22Rv1 (cell line): ENCODE results near the gene RAPGEF3.

Experiments used
- H3K27ac ChIP-seq: fragments of 450-650 bp; 2 replicates; pipeline ENCODE4 v1.5.1; 2017
- ZFX ChIP-seq: fragments of 450-650 bp; IDR thresholded peaks from 2 replicates; pipeline ENCODE4 v1.6.1; 2017; ENCODE audit warnings: antibody characterized with exemption, borderline replicate concordance
- TF ChIP-seq, protein P1 (sequence below): fragments of 450-650 bp; IDR thresholded peaks from 2 replicates; pipeline ENCODE4 v1.5.1; 2017; ENCODE audit warnings: mild to moderate bottlenecking

The RAPGEF3 gene, protein sequence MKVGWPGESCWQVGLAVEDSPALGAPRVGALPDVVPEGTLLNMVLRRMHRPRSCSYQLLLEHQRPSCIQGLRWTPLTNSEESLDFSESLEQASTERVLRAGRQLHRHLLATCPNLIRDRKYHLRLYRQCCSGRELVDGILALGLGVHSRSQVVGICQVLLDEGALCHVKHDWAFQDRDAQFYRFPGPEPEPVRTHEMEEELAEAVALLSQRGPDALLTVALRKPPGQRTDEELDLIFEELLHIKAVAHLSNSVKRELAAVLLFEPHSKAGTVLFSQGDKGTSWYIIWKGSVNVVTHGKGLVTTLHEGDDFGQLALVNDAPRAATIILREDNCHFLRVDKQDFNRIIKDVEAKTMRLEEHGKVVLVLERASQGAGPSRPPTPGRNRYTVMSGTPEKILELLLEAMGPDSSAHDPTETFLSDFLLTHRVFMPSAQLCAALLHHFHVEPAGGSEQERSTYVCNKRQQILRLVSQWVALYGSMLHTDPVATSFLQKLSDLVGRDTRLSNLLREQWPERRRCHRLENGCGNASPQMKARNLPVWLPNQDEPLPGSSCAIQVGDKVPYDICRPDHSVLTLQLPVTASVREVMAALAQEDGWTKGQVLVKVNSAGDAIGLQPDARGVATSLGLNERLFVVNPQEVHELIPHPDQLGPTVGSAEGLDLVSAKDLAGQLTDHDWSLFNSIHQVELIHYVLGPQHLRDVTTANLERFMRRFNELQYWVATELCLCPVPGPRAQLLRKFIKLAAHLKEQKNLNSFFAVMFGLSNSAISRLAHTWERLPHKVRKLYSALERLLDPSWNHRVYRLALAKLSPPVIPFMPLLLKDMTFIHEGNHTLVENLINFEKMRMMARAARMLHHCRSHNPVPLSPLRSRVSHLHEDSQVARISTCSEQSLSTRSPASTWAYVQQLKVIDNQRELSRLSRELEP

DNA sequence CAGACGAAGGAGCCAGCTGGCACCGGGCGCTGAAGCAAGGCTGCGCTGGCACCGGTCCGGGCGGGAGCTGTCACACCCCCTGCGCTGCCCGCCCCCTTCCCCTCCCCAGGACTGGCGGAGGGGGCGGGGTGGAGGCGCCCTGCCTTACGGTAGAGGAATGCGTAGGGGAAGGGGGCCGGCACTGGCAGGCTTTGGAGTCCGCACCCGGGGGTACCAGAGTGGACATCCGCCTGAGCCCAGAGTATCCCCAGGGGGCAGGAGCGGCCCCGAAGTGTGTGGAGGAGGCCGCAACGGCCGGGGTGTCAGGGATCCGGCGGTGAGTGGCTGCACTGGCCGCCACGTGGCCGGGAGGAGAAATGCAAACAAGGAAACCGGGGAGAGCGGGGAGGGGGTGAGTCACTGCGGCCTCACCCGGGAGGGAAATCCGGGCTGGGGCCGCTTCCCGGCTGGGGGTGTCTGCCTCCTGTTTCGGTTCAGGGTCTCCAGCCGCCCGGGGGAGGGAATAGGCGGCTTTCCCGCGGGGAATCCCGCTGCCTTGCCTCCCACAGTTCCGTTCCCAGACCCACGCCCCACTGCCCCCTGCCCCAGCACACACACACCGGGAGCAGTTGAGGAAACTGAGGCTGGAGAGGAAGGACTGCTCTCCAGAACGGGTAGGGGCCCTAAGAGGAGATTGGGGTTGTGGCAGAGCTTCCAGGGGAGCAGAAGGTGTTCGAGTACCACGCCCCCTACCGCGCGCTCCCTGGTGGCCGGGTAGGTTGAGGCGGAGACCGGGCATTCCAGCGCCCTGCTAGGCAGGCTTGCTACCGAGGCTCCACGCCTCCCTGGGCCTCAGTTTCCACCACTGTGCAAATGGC lies at the start of gene RAPGEF3:
Gene RAPGEF3 (minus strand): TSS at position 47 of the 857 bp plus-strand sequence. CDS start 324 bp downstream, outside the sequence.
- TF ChIP-seq ZFX = no peak
- TF ChIP-seq, protein P1, sequence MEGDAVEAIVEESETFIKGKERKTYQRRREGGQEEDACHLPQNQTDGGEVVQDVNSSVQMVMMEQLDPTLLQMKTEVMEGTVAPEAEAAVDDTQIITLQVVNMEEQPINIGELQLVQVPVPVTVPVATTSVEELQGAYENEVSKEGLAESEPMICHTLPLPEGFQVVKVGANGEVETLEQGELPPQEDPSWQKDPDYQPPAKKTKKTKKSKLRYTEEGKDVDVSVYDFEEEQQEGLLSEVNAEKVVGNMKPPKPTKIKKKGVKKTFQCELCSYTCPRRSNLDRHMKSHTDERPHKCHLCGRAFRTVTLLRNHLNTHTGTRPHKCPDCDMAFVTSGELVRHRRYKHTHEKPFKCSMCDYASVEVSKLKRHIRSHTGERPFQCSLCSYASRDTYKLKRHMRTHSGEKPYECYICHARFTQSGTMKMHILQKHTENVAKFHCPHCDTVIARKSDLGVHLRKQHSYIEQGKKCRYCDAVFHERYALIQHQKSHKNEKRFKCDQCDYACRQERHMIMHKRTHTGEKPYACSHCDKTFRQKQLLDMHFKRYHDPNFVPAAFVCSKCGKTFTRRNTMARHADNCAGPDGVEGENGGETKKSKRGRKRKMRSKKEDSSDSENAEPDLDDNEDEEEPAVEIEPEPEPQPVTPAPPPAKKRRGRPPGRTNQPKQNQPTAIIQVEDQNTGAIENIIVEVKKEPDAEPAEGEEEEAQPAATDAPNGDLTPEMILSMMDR = peak; percentile 79
- peak within 1 kb of the TSS; percentile 51 for H3K27ac ChIP-seq

DNA sequence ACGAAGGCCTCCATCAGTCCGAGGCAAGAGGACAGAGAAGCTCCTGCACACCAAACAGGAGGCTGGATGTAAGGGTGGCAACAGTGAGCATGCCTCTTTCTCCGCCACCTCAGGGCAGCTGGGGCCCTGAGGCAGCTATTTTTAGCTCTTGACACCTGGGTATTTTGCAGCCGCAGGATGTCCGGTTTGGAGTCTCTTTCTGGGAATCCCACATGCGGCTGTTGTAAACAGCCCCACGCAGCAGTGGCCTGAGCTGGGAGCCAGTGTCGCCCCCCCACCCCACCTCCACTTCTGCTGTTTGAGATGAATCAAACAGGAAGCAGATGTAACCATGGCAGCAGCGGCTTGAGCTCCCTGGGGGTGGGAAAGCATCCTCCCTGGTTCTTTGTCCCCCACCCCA lies 49.4 kb upstream of the RAPGEF3 start:
- no peak overlapping the region for H3K27ac ChIP-seq
- no peak for TF ChIP-seq ZFX
- TF ChIP-seq, protein P1 = no peak

DNA sequence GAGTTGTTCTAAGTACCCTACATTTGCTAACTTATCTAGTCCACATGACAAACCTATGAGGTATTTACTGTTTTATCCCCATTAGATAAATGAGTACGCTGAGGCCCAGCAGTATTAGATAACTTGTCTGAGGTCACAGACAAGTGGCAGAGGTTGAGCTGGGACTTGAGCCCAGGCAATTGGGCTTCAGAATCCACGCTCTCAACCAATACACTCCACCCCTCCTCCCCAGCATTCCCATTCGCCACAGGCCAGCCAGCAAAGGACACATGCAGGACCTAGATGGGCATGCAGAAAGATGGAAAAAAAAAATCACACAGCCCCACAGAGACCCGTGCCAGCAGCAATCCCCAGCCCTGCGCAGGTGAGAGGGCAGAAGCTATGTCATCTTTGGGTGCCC lies 48.7 kb upstream of the RAPGEF3 start:
- TF ChIP-seq, protein P1 = no peak
- TF ChIP-seq ZFX = no peak
- no peak overlapping the region for H3K27ac ChIP-seq

DNA sequence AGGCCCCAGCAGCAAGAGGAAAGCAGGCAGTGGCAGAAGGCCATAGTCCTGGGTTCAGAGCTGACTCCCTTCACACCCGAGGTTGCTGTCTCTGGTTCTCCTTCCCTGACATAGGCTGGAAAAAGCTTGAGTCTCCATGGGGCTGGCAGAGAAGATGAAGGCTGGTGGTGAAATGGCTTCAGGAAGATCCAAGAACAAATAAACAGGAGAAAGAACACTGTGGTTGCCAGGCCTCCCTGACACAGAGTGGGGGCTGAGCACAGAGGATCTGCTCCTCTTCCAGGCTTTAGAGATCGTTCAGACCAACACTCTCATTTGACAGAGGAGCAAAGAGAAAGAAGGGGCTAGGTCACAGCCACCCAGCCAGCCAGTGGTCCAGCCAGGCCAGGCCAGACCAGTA lies 46.7 kb upstream of the RAPGEF3 start:
- H3K27ac ChIP-seq = no peak overlapping the region
- TF ChIP-seq ZFX = no peak
- TF ChIP-seq, protein P1 = no peak

DNA sequence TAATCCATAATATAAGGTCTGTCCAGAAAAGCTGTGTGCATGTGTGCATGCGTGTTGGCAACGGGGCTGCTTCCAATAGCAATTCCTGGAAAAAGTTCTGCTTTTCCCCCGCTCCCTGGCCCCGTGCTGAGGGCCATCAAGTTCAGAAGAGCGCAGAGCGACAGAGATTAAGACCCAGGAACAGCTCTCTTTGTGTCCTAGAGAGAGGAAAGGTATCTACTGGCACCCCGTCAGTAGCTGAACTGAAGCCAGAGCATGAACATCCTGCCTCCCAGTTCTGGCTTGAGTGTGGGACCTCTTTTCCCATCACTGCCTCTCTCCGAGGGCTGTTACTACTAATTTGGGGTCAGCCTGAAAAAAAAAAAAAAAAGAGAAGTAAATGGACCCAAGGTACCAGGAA lies 45.5 kb upstream of the RAPGEF3 start:
- H3K27ac ChIP-seq = no peak overlapping the region
- TF ChIP-seq ZFX = no peak
- TF ChIP-seq, protein P1 = no peak

DNA sequence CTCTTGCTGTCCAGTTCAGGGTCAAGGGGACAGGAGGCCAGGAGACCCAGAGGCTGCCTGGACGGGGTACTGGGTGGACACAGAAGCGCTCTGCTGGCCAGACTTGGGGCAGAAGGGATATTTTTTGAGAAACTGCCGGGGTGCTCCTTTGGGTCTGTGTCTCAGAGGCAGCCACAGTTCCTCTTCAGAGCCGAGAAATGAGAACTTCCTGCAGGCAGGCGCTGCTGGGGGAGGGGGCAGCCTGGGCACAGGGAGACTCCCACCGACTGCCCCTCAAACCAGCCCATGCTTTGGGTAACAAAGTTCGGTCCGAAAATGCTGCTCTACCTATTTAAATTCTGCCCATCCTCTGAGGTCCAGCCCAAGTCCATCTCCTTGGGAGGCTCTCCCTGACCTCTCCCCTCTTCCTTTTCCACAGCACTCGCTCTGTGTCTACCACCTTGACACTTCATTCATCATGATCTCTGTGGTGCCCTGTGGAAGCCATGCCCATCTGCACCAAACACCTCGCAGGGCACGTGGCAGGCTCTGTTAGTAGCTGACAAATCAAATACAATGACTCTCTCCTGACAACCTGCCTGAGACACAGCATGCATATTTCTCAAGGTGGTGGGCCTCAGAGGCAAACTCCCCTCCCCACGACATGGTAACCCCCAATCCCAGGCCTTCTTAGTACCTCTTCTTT lies 44.7 kb upstream of the RAPGEF3 start:
- no peak overlapping the region for H3K27ac ChIP-seq
- no peak for TF ChIP-seq ZFX
- TF ChIP-seq, protein P1 = no peak
